ENCODE measurements around the gene SYNGAP1.

Gene SYNGAP1

DNA sequence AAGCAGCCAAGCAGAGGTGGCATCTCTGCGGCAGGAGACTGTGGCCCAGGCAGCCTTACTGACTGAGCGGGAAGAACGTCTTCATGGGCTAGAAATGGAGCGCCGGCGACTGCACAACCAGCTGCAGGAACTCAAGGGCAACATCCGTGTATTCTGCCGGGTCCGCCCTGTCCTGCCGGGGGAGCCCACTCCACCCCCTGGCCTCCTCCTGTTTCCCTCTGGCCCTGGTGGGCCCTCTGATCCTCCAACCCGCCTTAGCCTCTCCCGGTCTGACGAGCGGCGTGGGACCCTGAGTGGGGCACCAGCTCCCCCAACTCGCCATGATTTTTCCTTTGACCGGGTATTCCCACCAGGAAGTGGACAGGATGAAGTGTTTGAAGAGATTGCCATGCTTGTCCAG lies 15.0 kb upstream of the SYNGAP1 start:
- no peak for DNase-seq (ENCODE audit: low spot score)

DNA sequence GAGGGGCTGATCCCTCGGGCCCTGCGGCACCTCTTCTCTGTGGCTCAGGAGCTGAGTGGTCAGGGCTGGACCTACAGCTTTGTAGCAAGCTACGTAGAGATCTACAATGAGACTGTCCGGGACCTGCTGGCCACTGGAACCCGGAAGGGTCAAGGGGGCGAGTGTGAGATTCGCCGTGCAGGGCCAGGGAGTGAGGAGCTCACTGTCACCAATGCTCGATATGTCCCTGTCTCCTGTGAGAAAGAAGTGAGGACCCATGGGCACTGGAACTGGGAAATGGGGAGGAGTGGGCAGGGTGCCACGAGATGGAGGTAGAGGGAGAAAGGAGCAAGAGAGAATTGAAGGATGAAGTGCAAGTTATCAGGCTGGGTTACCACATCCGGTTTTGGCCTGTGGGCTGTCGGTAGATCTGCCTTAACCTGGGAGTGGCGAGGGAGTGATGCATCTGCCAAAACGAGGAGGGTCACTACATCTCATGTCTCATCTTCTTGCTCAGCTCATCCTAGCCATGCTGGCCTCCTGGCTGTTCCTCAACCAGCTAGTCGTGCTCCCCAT lies 14.4 kb upstream of the SYNGAP1 start:
- no peak for DNase-seq (ENCODE audit: low spot score)

DNA sequence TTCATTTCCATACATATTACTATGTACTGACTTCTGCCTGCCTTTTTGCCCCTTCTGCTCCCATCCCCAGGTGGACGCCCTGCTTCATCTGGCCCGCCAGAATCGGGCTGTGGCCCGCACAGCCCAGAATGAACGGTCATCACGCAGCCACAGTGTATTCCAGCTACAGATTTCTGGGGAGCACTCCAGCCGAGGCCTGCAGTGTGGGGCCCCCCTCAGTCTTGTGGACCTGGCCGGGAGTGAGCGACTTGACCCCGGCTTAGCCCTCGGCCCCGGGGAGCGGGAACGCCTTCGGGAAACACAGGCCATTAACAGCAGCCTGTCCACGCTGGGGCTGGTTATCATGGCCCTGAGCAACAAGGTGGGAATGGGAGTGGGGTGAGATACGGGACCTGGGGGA lies 13.7 kb upstream of the SYNGAP1 start:
- no peak for DNase-seq (ENCODE audit: low spot score)

DNA sequence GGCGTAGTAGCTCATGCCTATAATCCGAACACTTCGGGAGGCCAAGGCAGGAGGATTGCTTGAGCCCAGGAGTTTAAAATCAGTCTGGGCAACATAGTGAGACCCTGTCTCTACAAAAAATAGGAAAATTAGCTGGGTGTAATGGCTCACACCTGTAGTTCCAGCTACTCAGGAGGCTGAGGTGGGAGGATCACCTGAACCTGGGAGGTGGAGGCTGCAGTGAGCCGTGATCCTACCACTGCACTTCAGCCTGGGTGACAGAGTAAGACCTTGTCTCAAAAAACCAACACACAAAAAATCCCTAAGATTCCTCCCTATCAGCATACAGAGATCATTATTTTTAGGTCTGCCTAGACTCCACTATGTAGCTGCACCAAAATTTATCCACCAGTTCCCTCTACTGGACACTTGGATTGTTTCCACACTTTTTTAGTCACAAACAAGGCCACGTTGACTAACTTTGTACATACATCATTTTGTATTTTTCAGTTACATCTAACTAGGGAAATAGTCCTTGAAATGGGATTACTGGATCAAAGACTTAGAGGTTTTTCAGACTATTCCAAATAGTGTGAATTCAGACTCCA lies 12.6 kb upstream of the SYNGAP1 start:
- no peak for DNase-seq (ENCODE audit: low spot score)

GRCh38 chr6:33410050-33410710 lies 9.7 kb upstream of the SYNGAP1 start:
- DNase-seq (ENCODE audit: low spot score) = peak; percentile 97

DNA sequence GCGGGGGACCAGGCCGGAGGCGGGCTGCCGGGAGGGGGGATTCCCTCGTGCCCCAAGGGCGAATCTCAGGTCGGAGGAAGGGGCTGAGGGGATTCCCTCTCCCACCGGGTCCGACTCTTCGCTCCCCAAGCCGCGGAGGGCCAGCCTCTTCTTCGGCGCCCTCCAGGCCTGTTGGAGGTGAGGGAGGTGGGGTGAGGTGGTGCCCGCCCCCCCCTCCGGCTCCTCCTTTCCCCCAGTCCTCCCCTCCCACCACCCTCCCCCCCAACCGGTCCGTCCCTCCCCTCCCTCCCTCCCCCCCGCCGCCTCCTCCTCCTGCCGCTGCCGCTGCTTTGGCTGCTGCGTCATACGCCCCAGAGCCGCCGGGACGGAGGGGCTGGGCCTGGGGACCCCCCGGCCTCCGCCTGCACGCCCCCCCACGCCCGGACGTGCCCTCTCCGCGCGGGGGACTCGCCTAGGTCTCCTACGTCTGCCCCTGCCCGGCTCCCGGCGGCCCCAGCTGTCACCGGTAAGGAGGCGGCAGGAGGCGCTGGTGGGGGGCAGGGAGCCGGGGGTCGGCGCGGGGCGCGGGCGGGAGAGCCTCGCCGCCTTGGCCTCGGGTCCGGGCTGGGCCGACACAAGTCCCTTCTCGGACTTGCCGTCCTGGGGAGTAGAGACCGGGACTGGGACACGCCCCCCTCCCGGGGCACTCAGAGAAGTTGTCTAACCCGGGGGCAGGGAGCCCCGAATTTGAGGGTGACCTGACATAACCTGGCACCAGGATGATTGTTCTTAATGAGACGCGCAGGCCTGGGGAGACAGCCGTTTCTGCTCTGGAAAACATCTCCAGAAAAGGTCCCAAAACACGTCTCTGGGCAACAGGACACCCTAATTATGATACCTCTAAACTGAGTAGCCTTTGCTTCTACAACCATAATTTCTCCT lies 8.9 kb upstream of the SYNGAP1 start, which contains the start of gene PHF1:
TSS of gene PHF1 (plus strand) at position 304 of the 921 bp plus-strand sequence. CDS start 1,250 bp downstream, outside the sequence.
- no peak for DNase-seq (ENCODE audit: low spot score)

DNA sequence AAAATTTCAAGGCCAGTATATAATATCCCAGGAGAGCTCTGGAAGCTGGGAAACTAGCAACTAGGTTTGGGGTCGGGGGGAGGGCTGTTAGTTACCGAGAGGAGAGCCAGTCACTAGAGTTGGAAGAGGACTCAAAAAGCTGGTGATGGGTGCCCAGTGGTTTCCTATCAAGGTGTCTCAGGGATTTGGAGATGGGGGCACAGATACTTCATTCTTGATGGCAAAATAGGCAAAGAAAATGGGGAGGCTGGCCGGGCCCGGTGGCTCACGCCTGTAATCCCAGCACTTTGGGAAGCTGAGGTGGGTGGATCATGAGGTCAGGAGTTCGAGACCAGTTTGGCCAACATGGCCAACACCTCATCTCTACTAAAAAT lies 8.2 kb upstream of the SYNGAP1 start:
- DNase-seq (ENCODE audit: low spot score) = no peak

DNA sequence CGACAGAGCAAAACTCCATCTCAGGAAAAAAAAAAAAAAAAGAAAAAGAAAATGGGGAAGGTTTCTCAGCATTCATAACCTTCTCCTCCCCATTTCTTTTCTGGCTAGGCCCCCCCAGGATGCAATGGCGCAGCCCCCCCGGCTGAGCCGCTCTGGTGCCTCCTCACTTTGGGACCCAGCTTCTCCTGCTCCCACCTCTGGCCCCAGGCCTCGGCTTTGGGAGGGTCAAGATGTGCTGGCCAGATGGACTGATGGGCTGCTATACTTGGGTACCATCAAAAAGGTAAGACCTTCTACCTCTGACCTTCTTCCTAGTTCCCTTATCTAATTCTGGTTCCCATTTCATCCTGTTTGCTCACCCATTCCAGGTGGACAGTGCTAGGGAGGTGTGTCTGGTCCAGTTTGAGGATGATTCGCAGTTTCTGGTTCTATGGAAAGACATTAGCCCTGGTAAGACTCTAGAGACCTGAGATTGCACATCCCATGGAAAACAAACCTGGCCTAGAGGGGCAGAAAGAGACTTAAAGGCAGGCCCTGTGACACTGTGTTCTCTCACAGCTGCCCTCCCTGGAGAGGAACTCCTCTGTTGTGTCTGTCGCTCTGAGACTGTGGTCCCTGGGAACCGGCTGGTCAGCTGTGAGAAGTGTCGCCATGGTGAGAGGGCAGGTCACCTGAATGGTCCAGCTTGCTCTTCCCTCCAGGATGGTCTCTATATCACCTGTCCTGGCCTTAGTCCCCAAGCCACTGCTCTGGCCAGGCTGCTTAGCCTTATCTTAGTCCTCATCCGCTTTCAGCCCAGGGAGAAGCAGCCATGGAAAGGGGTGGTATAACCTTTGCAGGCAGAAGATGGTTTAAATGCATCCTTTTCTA lies 7.5 kb upstream of the SYNGAP1 start:
- DNase-seq (ENCODE audit: low spot score) = no peak

DNA sequence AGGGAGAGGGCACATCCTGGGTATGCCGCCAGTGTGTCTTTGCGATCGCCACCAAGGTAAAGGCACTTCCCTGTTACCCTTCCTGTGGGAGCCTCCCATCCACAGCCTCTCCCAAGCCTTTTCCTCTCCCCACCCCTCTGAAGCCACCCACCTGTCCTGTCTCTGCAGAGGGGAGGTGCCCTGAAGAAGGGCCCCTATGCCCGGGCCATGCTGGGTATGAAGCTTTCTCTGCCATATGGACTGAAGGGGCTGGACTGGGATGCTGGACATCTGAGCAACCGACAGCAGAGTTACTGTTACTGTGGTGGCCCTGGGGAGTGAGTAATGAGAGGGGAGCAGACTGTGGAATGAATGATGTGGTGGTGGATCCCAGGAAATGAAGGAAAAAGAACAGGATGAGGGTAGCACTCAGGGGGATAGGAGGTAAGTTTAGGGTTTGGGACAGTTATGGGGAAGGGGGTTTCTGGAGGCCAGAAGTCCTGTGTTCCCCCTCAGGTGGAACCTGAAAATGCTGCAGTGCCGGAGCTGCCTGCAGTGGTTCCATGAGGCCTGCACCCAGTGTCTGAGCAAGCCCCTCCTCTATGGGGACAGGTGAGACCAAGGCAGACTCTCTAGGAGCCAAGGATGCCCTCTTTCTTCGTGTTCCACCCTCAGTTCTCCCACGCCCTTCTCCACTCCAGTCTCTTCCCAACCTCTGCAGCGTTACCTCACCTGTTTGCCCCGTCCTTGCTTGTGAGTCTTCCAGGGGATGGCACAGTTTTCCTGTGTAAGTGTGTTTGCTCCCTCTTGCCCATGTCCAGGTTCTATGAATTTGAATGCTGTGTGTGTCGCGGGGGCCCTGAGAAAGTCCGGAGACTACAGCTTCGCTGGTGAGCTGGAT lies 6.4 kb upstream of the SYNGAP1 start:
- no peak for DNase-seq (ENCODE audit: low spot score)

- no peak for DNase-seq (ENCODE audit: low spot score)
Measured at GRCh38 chr6:33414592-33415271, 5.1 kb upstream of the SYNGAP1 start.

- no peak for DNase-seq (ENCODE audit: low spot score)
Measured at GRCh38 chr6:33415831-33416230, 4.0 kb upstream of the SYNGAP1 start.

GRCh38 chr6:33416386-33417127 lies 3.3 kb upstream of the SYNGAP1 start:
- DNase-seq (ENCODE audit: low spot score) = no peak

DNA sequence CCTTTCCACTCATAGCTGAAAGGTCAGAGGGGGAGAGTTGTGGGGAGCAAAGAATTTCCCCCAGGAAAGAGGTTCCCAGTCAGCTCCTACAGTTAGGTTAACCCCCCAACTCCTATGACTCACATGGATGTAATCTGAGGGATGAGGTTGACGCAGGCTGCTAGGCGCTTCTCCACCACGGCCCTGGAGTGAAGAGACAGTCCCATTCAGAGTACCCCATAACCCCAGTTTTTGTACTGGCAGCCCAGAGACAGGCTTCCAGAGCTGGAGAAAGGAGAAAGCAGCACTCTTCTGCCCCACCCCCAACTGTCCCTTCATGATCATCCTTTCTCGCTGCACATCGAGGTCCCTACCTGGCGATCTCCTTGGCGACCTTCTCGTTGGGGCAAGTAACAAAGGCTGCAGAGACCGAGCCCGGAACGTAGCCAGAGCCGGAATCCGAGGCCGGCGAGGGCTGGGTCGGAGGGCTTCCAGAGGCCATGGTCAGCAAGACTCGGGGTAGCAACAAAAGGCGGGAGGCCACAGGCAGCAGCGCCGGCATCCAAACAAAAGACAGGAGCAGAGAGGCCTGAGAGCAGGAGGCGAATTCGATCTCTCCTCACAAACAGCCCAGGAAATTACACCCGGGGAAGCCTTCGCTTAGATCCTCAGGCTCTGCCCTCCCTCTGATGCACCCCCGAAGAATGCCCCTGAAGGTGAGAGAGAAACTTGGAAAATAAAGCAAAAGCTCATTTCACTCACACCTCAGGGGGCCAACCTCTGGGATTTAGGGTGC lies 2.5 kb upstream of the SYNGAP1 start:
- no peak for DNase-seq (ENCODE audit: low spot score)

GRCh38 chr6:33417903-33418689 lies 1.8 kb upstream of the SYNGAP1 start, which contains the start of gene CUTA:
TSS of gene CUTA (minus strand) at chr6:33418107. CDS start at chr6:33418000, 107 bp downstream.
- peak; percentile 99 for DNase-seq (ENCODE audit: low spot score)

- DNase-seq (ENCODE audit: low spot score) = peak; percentile 55
Measured at GRCh38 chr6:33418690-33419291, 1.1 kb upstream of the SYNGAP1 start.

GRCh38 chr6:33420491-33421343 lies 852 bp downstream of the SYNGAP1 start:
- no peak for DNase-seq (ENCODE audit: low spot score)

Measured in CD4-positive, alpha-beta T cell treated with Interleukin-15 for 4 hours (primary cell).